K562 (cell line): ENCODE results near the gene DHRS13. TPM values are rescaled to one million over a fixed set of nuclear protein-coding genes. Genes with fewer than 3 reads are reported as not detected.

Experiments used
- ARID1B ChIP-seq: fragments of 450-650 bp; IDR thresholded peaks from 2 replicates; pipeline ENCODE4 v1.6.1; 2016; ENCODE audit warnings: antibody characterized with exemption, mild to moderate bottlenecking, inconsistent platforms
- MEIS2 ChIP-seq: fragments of 450-650 bp; IDR thresholded peaks from 2 replicates; pipeline ENCODE4 v1.6.1; 2014; ENCODE audit warnings: mild to moderate bottlenecking; ENCODE audit not compliant: partially characterized antibody
- SOX6 ChIP-seq: fragments of 450-650 bp; IDR thresholded peaks from 2 replicates; pipeline ENCODE4 v1.6.1; 2014; ENCODE audit warnings: mild to moderate bottlenecking
- TOE1 ChIP-seq, 2 experiments: fragments of 450-650 bp in 1 of 2; sonication (generic) in 1 of 2; formaldehyde crosslinking in 1 of 2; IDR thresholded peaks; 2 replicates each; pipeline versions ENCODE4 v1.7.1 to v1.8.0; 2016 to 2022; ENCODE audit warnings: borderline replicate concordance in 2 of 2, mild to moderate bottlenecking in 2 of 2, antibody characterized with exemption in 1 of 2, inconsistent platforms in 1 of 2, low read depth in 1 of 2, missing genetic modification reagents in 1 of 2, moderate library complexity in 1 of 2
- ZNF77 ChIP-seq: fragments of 250-450 bp; sonication (Bioruptor Pico); IDR thresholded peaks from 2 replicates; pipeline ENCODE4 v1.5.0; 2020
- polyA plus RNA-seq, 8 experiments: library from polyadenylated mRNA; depleted of rRNA in 4 of 8; stranded (reverse) in 5 of 8; unstranded in 3 of 8; fragments of >200 nt; fragmentation: Nextera tagmentation in 2 of 8; fragmentation: Illumina TruSeq in 1 of 8; extraction: Ambion mirVana in 2 of 8; extraction: Trizol in 1 of 8; gene quantifications; 2 replicates each; pipeline versions ENCODE4 v1.2.1 to v1.2.3, GENCODE V29; 2011 to 2014; ENCODE audit warnings: inconsistent platforms in 1 of 8, missing spikeins in 1 of 8
- total RNA-seq, 7 experiments: library from RNA; depleted of rRNA in 6 of 7; stranded (reverse); fragments of >200 nt in 6 of 7; fragmentation: Illumina TruSeq in 2 of 7; extraction: Trizol in 2 of 7; gene quantifications; 2 replicates each; pipeline versions ENCODE4 v1.2.1 to v1.2.3, GENCODE V29; 2011 to 2021; ENCODE audit warnings: low replicate concordance in 1 of 7
- TF ChIP-seq, protein P1 (sequence below): sonication (generic); formaldehyde crosslinking; IDR thresholded peaks from 2 replicates; pipeline ENCODE4 v1.9.0; 2022; ENCODE audit warnings: mild to moderate bottlenecking, missing genetic modification reagents
- TF ChIP-seq, protein P2 (sequence below), 2 experiments: fragments of 450-650 bp; formaldehyde crosslinking in 1 of 2; IDR thresholded peaks; 2 replicates each; pipeline versions ENCODE4 v1.4.0 to v1.6.1; 2014 to 2020; ENCODE audit warnings: mild to moderate bottlenecking in 2 of 2, borderline replicate concordance in 1 of 2, low read depth in 1 of 2

Gene DHRS13
- total and polyA plus RNA-seq, 9 of the 15 experiments (the other 6 are each of a cell fraction or from before 2014, with no cell fraction given) = 0.32 to 52.3 (median 34.3) TPM; not detected in 1

DNA sequence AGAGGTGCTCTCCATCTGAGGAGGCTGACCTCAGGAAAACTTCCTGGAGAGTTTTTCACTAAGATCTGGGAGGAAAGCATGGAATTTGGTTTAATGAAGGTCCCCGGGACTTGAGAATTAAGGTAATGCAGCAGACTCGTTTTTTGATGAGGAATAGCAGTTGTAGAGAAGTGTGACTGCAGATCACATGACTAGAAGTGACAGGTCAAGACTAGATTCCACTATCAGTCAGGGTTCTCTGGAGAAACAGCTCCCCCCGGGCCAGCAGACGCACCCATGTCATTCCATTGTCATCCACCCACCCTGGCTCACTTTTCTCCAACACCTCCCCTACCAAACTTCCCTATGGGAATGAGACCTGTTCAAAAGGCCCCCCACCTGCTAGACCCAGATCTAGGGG lies 1.9 kb upstream of the DHRS13 start (continued):
- TF ChIP-seq ARID1B (0 out of 2 replicates have a peak, but pooled peaks have one; percentile 30), TOE1 (IDR thresholded peaks at IDR 0.05; ENCODE audit: borderline replicate concordance) (peak; percentile 93), TOE1 (CRISPR knock-in tag; IDR thresholded peaks at IDR 0.05; ENCODE audit: borderline replicate concordance, low read depth) (no peak), ZNF77 (0 out of 2 replicates have a peak, but pooled peaks have one; percentile 25), MEIS2 (peak; percentile 50), SOX6 (peak; percentile 56; the same call in 1 of the 2 replicates)
- TF ChIP-seq, protein P1, sequence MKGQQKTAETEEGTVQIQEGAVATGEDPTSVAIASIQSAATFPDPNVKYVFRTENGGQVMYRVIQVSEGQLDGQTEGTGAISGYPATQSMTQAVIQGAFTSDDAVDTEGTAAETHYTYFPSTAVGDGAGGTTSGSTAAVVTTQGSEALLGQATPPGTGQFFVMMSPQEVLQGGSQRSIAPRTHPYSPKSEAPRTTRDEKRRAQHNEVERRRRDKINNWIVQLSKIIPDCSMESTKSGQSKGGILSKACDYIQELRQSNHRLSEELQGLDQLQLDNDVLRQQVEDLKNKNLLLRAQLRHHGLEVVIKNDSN = peak; percentile 25; the same call in 1 of the 2 replicates
- TF ChIP-seq, protein P2, sequence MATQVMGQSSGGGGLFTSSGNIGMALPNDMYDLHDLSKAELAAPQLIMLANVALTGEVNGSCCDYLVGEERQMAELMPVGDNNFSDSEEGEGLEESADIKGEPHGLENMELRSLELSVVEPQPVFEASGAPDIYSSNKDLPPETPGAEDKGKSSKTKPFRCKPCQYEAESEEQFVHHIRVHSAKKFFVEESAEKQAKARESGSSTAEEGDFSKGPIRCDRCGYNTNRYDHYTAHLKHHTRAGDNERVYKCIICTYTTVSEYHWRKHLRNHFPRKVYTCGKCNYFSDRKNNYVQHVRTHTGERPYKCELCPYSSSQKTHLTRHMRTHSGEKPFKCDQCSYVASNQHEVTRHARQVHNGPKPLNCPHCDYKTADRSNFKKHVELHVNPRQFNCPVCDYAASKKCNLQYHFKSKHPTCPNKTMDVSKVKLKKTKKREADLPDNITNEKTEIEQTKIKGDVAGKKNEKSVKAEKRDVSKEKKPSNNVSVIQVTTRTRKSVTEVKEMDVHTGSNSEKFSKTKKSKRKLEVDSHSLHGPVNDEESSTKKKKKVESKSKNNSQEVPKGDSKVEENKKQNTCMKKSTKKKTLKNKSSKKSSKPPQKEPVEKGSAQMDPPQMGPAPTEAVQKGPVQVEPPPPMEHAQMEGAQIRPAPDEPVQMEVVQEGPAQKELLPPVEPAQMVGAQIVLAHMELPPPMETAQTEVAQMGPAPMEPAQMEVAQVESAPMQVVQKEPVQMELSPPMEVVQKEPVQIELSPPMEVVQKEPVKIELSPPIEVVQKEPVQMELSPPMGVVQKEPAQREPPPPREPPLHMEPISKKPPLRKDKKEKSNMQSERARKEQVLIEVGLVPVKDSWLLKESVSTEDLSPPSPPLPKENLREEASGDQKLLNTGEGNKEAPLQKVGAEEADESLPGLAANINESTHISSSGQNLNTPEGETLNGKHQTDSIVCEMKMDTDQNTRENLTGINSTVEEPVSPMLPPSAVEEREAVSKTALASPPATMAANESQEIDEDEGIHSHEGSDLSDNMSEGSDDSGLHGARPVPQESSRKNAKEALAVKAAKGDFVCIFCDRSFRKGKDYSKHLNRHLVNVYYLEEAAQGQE (IDR thresholded peaks at IDR 0.05; ENCODE audit: borderline replicate concordance) = peak; percentile 70
- TF ChIP-seq, protein P2 (CRISPR knock-in tag; IDR thresholded peaks at IDR 0.05; ENCODE audit: low read depth) = no peak
